ENCODE results near the gene PRMT5.

GRCh38 chr14:22882529-22883172, 46.5 kb downstream of the PRMT5 start:
- TF ChIP-seq ARNT (IDR thresholded peaks at IDR 0.05) (no peak), SUZ12 (IDR thresholded peaks at IDR 0.05) (no peak), L3MBTL2 (conservative IDR thresholded peaks at IDR 0.05) (no peak), PKNOX1 (IDR thresholded peaks at IDR 0.05) (no peak), FOXM1 (IDR thresholded peaks at IDR 0.05; ENCODE audit: borderline replicate concordance) (no peak), SP1 (IDR thresholded peaks at IDR 0.05) (no peak), FOXA1 (IDR thresholded peaks at IDR 0.05) (no peak), LEF1 (IDR thresholded peaks at IDR 0.05; ENCODE audit: borderline replicate concordance) (no peak), ZNF384 (IDR thresholded peaks at IDR 0.05) (no peak), TARDBP (IDR thresholded peaks at IDR 0.05) (no peak), FOXK2 (IDR thresholded peaks at IDR 0.05) (no peak)

Measured in HEK293T (cell line).